ENCODE data around the gene SMOC1.

- TF ChIP-seq CTCF (IDR thresholded peaks at IDR 0.05) (no peak), ZFX (IDR thresholded peaks at IDR 0.05; ENCODE audit: borderline replicate concordance) (no peak)
These were observed 66.1 kb downstream of the SMOC1 start for GRCh38 chr14:69945347-69945746.
